Osteocyte (in vitro differentiated cells): ENCODE results near the gene RNF32. TPM values are rescaled to one million over a fixed set of nuclear protein-coding genes. Genes with fewer than 3 reads are reported as not detected.
"Not testable (repeated sequence)": the region's sequence is repeated elsewhere in the genome, so short reads cannot be mapped to it uniquely, and the experiment has no call there.

Experiments
- DNase-seq: peaks from one replicate; pipeline ENCODE4 v3.0.0; 2021; ENCODE audit warnings: mixed read lengths; ENCODE audit not compliant: unreplicated experiment; ENCODE audit errors: extremely low spot score
- H3K27ac Mint-ChIP-seq: one replicate; pipeline ENCODE4 v1.8.0; 2021; ENCODE audit warnings: mild to moderate bottlenecking, mixed read lengths; ENCODE audit not compliant: unreplicated experiment
- H3K27me3 Mint-ChIP-seq: one replicate; pipeline ENCODE4 v1.8.0; 2021; ENCODE audit warnings: mixed read lengths; ENCODE audit not compliant: unreplicated experiment
- H3K36me3 Mint-ChIP-seq: one replicate; pipeline ENCODE4 v1.8.0; 2021; ENCODE audit warnings: mixed read lengths; ENCODE audit not compliant: unreplicated experiment
- H3K4me1 Mint-ChIP-seq: one replicate; pipeline ENCODE4 v1.8.0; 2021; ENCODE audit warnings: mixed read lengths; ENCODE audit not compliant: unreplicated experiment
- H3K4me3 Mint-ChIP-seq: one replicate; pipeline ENCODE4 v1.8.0; 2021; ENCODE audit warnings: mild to moderate bottlenecking, moderate library complexity, mixed read lengths; ENCODE audit not compliant: unreplicated experiment
- H3K9me3 Mint-ChIP-seq: one replicate; pipeline ENCODE4 v1.8.0; 2021; ENCODE audit warnings: mixed read lengths; ENCODE audit not compliant: unreplicated experiment
- total RNA-seq: library from RNA; stranded (reverse); gene quantifications from 2 replicates; pipeline ENCODE4 v1.2.1, GENCODE V29; 2021
- TF ChIP-seq, protein P1 (sequence below): fragments of 200-600 bp; sonication (generic); IDR thresholded peaks from 2 replicates; pipeline ENCODE4 v1.5.0; 2021; ENCODE audit warnings: antibody characterized with exemption, mild to moderate bottlenecking, moderate library complexity

RNF32 gene
- total RNA-seq, 1 donor from 2014 or later: 1.7 TPM

DNA sequence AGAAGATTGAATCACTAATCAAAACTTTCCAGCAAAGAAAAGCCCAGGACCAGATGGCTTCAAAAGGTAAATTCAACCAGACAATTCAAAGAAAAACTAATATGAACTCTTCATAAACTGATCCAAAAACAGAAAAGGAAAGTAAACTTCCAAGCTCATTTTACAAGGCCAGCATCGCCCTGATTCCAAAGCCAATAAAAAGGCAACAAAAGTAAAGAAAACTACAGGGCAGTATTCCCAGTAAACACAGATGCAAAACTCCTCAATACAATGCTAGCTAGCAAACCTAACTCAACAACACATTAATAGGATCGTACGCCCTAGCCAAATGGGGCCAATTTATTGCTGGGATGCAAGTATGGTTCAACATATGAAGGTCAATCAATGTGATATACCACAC, 53.1 kb downstream of the RNF32 start:
- H3K4me3 Mint-ChIP-seq: no peak overlapping the region
- H3K4me1 Mint-ChIP-seq: no peaks in the 10 kb centered on the region
- no peaks in the 10 kb centered on the region for H3K27me3 Mint-ChIP-seq
- no peak for DNase-seq
- TF ChIP-seq, protein P1, sequence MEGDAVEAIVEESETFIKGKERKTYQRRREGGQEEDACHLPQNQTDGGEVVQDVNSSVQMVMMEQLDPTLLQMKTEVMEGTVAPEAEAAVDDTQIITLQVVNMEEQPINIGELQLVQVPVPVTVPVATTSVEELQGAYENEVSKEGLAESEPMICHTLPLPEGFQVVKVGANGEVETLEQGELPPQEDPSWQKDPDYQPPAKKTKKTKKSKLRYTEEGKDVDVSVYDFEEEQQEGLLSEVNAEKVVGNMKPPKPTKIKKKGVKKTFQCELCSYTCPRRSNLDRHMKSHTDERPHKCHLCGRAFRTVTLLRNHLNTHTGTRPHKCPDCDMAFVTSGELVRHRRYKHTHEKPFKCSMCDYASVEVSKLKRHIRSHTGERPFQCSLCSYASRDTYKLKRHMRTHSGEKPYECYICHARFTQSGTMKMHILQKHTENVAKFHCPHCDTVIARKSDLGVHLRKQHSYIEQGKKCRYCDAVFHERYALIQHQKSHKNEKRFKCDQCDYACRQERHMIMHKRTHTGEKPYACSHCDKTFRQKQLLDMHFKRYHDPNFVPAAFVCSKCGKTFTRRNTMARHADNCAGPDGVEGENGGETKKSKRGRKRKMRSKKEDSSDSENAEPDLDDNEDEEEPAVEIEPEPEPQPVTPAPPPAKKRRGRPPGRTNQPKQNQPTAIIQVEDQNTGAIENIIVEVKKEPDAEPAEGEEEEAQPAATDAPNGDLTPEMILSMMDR: no peak
- no peak overlapping the region for H3K27ac Mint-ChIP-seq
- peaks cover 17% of the 10 kb centered on the region for H3K36me3 Mint-ChIP-seq
- peaks cover 34% of the 10 kb centered on the region for H3K9me3 Mint-ChIP-seq

DNA sequence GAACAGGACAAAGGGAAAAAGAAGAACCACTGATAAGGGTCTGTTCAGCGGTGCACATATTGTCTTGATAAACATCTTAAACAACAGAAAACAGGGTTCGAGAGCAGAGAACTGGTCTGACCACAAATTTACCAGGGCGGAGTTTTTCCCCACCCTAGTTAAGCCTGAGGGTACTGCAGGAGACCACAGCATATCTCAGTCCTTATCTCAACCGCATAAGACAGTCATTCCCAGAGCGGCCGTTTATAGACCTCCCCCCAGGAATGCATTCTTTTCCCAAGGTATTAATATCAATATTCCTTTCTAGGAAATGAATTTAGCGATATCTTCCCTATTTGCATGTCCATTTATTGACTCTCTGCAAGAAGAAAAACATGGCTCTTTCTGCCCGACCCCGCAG, 56.7 kb downstream of the RNF32 start:
- H3K27ac Mint-ChIP-seq, H3K4me3 Mint-ChIP-seq, DNase-seq, H3K27me3 Mint-ChIP-seq, H3K4me1 Mint-ChIP-seq: not testable (repeated sequence)
- Mint-ChIP-seq H3K36me3 (peaks cover 22% of the 10 kb centered on the region), H3K9me3 (peaks cover 34% of the 10 kb centered on the region)

DNA sequence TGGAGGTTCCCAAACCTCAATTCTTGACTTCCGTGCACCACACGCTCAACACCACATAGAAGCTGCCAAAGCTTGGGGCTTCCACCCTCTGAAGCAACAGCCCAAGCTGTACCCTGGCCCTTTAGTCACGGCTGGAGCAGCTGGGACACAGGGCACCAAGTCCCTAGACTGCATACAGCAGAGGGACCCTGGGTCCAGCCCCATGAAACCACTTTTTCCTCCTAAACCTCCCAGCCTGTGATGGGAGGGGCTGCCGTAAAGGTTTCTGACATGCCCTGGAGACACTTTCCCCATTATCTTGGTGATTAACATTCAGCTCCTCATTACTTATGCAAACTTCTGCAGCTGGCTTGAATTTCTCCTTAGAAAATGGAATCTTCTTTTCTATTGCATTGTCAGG, 57.9 kb downstream of the RNF32 start:
- DNase-seq, H3K4me3 Mint-ChIP-seq, H3K27me3 Mint-ChIP-seq, H3K4me1 Mint-ChIP-seq, H3K27ac Mint-ChIP-seq: not testable (repeated sequence)
- peaks cover 24% of the 10 kb centered on the region for H3K36me3 Mint-ChIP-seq
- peaks cover 21% of the 10 kb centered on the region for H3K9me3 Mint-ChIP-seq

DNA sequence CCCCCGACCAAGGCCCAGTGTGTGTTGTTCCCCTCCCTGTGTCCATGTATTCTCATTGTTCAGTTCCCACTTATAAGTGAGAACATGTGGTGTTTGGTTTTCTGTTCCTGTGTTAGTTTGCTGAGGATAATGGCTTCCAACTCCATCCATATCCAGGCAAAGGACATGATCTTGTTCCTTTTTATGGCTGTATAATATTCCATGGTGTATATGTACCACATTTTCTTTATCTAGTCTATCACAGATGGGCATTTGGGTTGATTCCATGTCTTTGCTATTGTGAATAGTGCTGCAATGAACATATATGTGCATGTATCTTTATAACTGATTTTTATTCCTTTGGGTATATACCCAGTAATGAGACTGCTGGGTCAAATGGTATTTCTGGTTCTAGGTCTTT, 61.2 kb downstream of the RNF32 start:
- not testable (repeated sequence) for H3K27me3 Mint-ChIP-seq, H3K9me3 Mint-ChIP-seq, DNase-seq, H3K4me3 Mint-ChIP-seq, H3K4me1 Mint-ChIP-seq, H3K27ac Mint-ChIP-seq
- peaks cover 14% of the 10 kb centered on the region for H3K36me3 Mint-ChIP-seq

DNA sequence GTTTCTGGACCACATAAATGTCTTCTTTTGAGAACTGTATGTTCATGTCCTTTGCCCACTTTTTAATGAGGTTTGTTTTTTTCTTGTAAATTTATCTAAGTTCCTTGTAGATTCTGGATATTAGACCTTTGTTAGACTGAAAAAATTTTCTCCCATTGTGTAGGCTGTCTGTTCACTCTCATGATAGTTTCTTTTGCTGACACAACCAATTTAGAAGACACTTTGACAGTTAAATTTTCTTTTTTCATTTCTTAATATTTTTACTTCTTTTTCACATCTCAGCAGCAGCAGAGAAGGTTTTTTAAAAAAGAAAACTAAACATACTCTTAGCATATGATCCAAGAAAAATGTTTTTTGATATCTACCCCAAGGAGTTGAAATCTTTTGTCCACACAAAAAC, 61.8 kb downstream of the RNF32 start:
- H3K27ac Mint-ChIP-seq: no peak overlapping the region
- TF ChIP-seq, protein P1: no peak
- H3K4me1 Mint-ChIP-seq: no peaks in the 10 kb centered on the region
- H3K4me3 Mint-ChIP-seq: no peak overlapping the region
- DNase-seq: no peak
- H3K27me3 Mint-ChIP-seq: no peaks in the 10 kb centered on the region
- H3K36me3 Mint-ChIP-seq: peaks cover 10% of the 10 kb centered on the region
- H3K9me3 Mint-ChIP-seq: no peaks in the 10 kb centered on the region

DNA sequence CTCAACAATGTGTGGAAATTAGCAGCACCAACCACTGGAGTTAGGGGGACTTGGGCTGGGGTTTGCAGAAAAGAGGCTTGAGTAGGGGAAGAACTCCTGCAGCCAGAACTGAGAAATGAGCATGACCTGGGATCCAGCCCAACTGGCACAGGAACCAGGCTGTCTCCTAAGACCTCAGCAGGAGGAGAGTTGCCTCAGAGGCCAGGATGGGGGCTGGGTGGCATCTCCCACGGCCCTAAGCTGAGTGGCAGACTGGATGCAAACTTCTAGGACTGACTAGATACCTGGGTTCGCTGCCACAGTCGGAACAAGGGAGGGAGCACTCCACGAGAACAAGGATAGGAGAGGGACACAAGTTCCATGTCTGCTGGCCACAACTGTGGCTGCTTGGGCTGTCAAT, 62.6 kb downstream of the RNF32 start:
- Mint-ChIP-seq H3K4me3 (no peak overlapping the region), H3K27ac (no peak overlapping the region), H3K4me1 (no peaks in the 10 kb centered on the region), H3K36me3 (peaks cover 8% of the 10 kb centered on the region), H3K27me3 (no peaks in the 10 kb centered on the region), H3K9me3 (no peaks in the 10 kb centered on the region)
- no peak for DNase-seq
- TF ChIP-seq, protein P1: no peak
